Tibial artery (tissue), 4 donors: ENCODE measurements around the gene MAPK8IP2.
"Not testable (repeated sequence)": the region's sequence is repeated elsewhere in the genome, so short reads cannot be mapped to it uniquely, and the experiment has no call there.

Experiments
- DNase-seq, 2 donors: peaks; one replicate each; pipeline ENCODE4 v3.0.0-alpha.2; 2019
- H3K27ac ChIP-seq, 2 donors: fragments of 200-600 bp; sonication (generic) in 1 of 2; 1 replicate in 1 of 2; 2 replicates in 1 of 2; pipeline ENCODE4 v1.5.1; 2018 to 2019; ENCODE audit warnings: mild to moderate bottlenecking in 1 of 2
- H3K27me3 ChIP-seq, 2 donors: fragments of 200-600 bp; sonication (generic) in 1 of 2; one replicate each; pipeline versions ENCODE4 v1.5.1 to v1.6.0; 2016 to 2019
- H3K36me3 ChIP-seq, 3 donors: fragments of 200-600 bp; sonication (generic) in 2 of 3; one replicate each; pipeline ENCODE4 v1.5.1; 2016 to 2019; ENCODE audit warnings: mild to moderate bottlenecking in 2 of 3
- H3K4me1 ChIP-seq, 4 donors: fragments of 200-600 bp; sonication (generic) in 2 of 4; 1 replicate in 3 of 4; 2 replicates in 1 of 4; pipeline ENCODE4 v1.5.1; 2016 to 2019
- H3K4me3 ChIP-seq, 2 donors: fragments of 200-600 bp; sonication (generic) in 1 of 2; 1 replicate in 1 of 2; 2 replicates in 1 of 2; pipeline ENCODE4 v1.5.1; 2018 to 2019; ENCODE audit warnings: mild to moderate bottlenecking in 2 of 2
- H3K9me3 ChIP-seq, 3 donors: fragments of 200-600 bp; sonication (generic) in 1 of 3; one replicate each; pipeline ENCODE4 v1.5.1; 2016 to 2019
- CTCF ChIP-seq, 2 experiments: fragments of 200-600 bp in 1 of 2; fragments of 450-650 bp in 1 of 2; IDR thresholded peaks; one replicate each; pipeline ENCODE4 v1.5.1; 2017 to 2019; ENCODE audit warnings: antibody characterized with exemption in 2 of 2, mild to moderate bottlenecking in 1 of 2, moderate library complexity in 1 of 2
- intact Hi-C: fragments of 100-400 bp; cut with DNase I; formaldehyde crosslinking; loops from one replicate; pipeline ENCODE4 v1.15.0; 2023; ENCODE audit warnings: low total_unique reads

Gene MAPK8IP2

GRCh38 chr22:50656122-50657070 lies 55.8 kb downstream of the MAPK8IP2 start:
- TF ChIP-seq CTCF (IDR thresholded peaks at IDR 0.05) = no peak
- no peak overlapping the region for H3K4me3 ChIP-seq

GRCh38 chr22:50657925-50658324 lies 57.3 kb downstream of the MAPK8IP2 start:
- Histone ChIP-seq H3K36me3 (no peaks in the 10 kb centered on the region), H3K9me3 (no peaks in the 10 kb centered on the region), H3K4me3 (no peak overlapping the region), H3K4me1 (no peaks in the 10 kb centered on the region), H3K27me3 (peaks cover 0 to 50% of the 10 kb centered on the region in 2 donors), H3K27ac (no peak overlapping the region)
- no peak for DNase-seq
- no peak for TF ChIP-seq CTCF (IDR thresholded peaks at IDR 0.05)
- intact Hi-C loops = no loop called here

More at GRCh38 chr22:50656122-50657070, 55.8 kb downstream of the MAPK8IP2 start:
- DNase-seq = peak in 1 of 2 donors; percentile 28
- no peaks in the 10 kb centered on the region for H3K4me1 ChIP-seq
- intact Hi-C loops = no loop called here
- H3K9me3 ChIP-seq = no peaks in the 10 kb centered on the region
- no peaks in the 10 kb centered on the region for H3K36me3 ChIP-seq
- peaks cover 0 to 48% of the 10 kb centered on the region in 2 donors for H3K27me3 ChIP-seq
- no peak overlapping the region for H3K27ac ChIP-seq

GRCh38 chr22:50659711-50660110 lies 59.1 kb downstream of the MAPK8IP2 start:
- peaks cover 0 to 47% of the 10 kb centered on the region in 2 donors for H3K27me3 ChIP-seq
- H3K9me3 ChIP-seq, intact Hi-C loops, H3K4me1 ChIP-seq, DNase-seq, H3K4me3 ChIP-seq, H3K27ac ChIP-seq, H3K36me3 ChIP-seq: not testable (repeated sequence)

GRCh38 chr22:50660306-50660705 lies 59.7 kb downstream of the MAPK8IP2 start:
- Histone ChIP-seq H3K36me3 (no peaks in the 10 kb centered on the region), H3K9me3 (no peaks in the 10 kb centered on the region), H3K27me3 (peaks cover 0 to 41% of the 10 kb centered on the region in 2 donors), H3K27ac (no peak overlapping the region), H3K4me1 (no peaks in the 10 kb centered on the region), H3K4me3 (no peak overlapping the region)
- DNase-seq = no peak
- intact Hi-C loops = no loop called here
- no peak for TF ChIP-seq CTCF (IDR thresholded peaks at IDR 0.05)
